Measurements from ENCODE around the gene ANGPTL2. TPM values are rescaled to one million over a fixed set of nuclear protein-coding genes. Genes with fewer than 3 reads are reported as not detected.

Gene ANGPTL2
- total RNA-seq, 2 experiments from 2014 or later, result not detected

- Mint-ChIP-seq H3K36me3 (ENCODE audit: low read depth) (peaks cover 2% of the 10 kb centered on the region), H3K4me3 (no peak overlapping the region), H3K27me3 (no peaks in the 10 kb centered on the region), H3K9me3 (no peaks in the 10 kb centered on the region), H3K4me1 (ENCODE audit: low read depth) (peaks cover 2% of the 10 kb centered on the region), H3K27ac (no peak overlapping the region)
- CTCF ChIA-PET, result no interaction called here
- POLR2A ChIA-PET, result interaction anchor here (1.3 kb wide), 1 partner anchor 10 kb away, joined by 3 read pairs; no protein-coding TSS in a partner anchor
- ATAC-seq, result no peak
- intact Hi-C loops (cut with micrococcal nuclease), result no loop called here
- TF ChIP-seq CTCF (IDR thresholded peaks at IDR 0.05), result no peak
- DNase-seq, result no peak
Measured at GRCh38 chr9:127058645-127059021, 63.8 kb downstream of the ANGPTL2 start.

GRCh38 chr9:127058011-127058644 is 64.3 kb downstream of the ANGPTL2 start:
- H3K9me3 Mint-ChIP-seq, result no peaks in the 10 kb centered on the region
- ATAC-seq (no peak), DNase-seq (no peak)
- no peaks in the 10 kb centered on the region for H3K27me3 Mint-ChIP-seq
- H3K27ac Mint-ChIP-seq, result no peak overlapping the region
- ChIA-PET POLR2A (interaction anchor here (0.8 to 1.3 kb wide), 2 partner anchors 9 to 25 kb away, joined by 3 read pairs; no protein-coding TSS in a partner anchor), CTCF (no interaction called here)
- H3K4me3 Mint-ChIP-seq, result no peak overlapping the region
- H3K4me1 Mint-ChIP-seq (ENCODE audit: low read depth), result peaks cover 2% of the 10 kb centered on the region
- H3K36me3 Mint-ChIP-seq (ENCODE audit: low read depth), result peaks cover 3% of the 10 kb centered on the region
- intact Hi-C loops (cut with micrococcal nuclease), result no loop called here
- TF ChIP-seq CTCF (IDR thresholded peaks at IDR 0.05), result no peak

GRCh38 chr9:127056446-127056845 is 66.0 kb downstream of the ANGPTL2 start:
- Mint-ChIP-seq H3K4me1 (ENCODE audit: low read depth) (peaks cover 2% of the 10 kb centered on the region), H3K4me3 (no peak overlapping the region), H3K27ac (no peak overlapping the region), H3K36me3 (ENCODE audit: low read depth) (peaks cover 3% of the 10 kb centered on the region), H3K9me3 (no peaks in the 10 kb centered on the region), H3K27me3 (no peaks in the 10 kb centered on the region)
- intact Hi-C loops (cut with micrococcal nuclease), result no loop called here
- ChIA-PET CTCF (no interaction called here), POLR2A (no interaction called here)
- TF ChIP-seq CTCF (IDR thresholded peaks at IDR 0.05), result no peak
- ATAC-seq (no peak), DNase-seq (no peak)

GRCh38 chr9:127055745-127056402 is 66.6 kb downstream of the ANGPTL2 start:
- no peak for TF ChIP-seq CTCF (IDR thresholded peaks at IDR 0.05)
- DNase-seq (no peak), ATAC-seq (no peak)
- H3K4me3 Mint-ChIP-seq, result no peak overlapping the region
- H3K27me3 Mint-ChIP-seq, result no peaks in the 10 kb centered on the region
- H3K9me3 Mint-ChIP-seq, result no peaks in the 10 kb centered on the region
- H3K36me3 Mint-ChIP-seq (ENCODE audit: low read depth), result peaks cover 3% of the 10 kb centered on the region
- H3K4me1 Mint-ChIP-seq (ENCODE audit: low read depth), result peaks cover 2% of the 10 kb centered on the region
- intact Hi-C loops (cut with micrococcal nuclease), result no loop called here
- POLR2A ChIA-PET, result interaction anchor here (0.6 kb wide), 1 partner anchor 16 kb away, joined by 3 read pairs; no protein-coding TSS in a partner anchor
- H3K27ac Mint-ChIP-seq, result no peak overlapping the region
- CTCF ChIA-PET, result no interaction called here

- no peak overlapping the region for H3K27ac Mint-ChIP-seq
- no peaks in the 10 kb centered on the region for H3K27me3 Mint-ChIP-seq
- H3K4me3 Mint-ChIP-seq, result no peak overlapping the region
- ChIA-PET CTCF (no interaction called here), POLR2A (no interaction called here)
- no peak for DNase-seq
- ATAC-seq, result no peak
- intact Hi-C loops (cut with micrococcal nuclease), result no loop called here
- H3K36me3 Mint-ChIP-seq (ENCODE audit: low read depth), result peaks cover 3% of the 10 kb centered on the region
- H3K9me3 Mint-ChIP-seq, result no peaks in the 10 kb centered on the region
- TF ChIP-seq CTCF (IDR thresholded peaks at IDR 0.05), result no peak
- peaks cover 7% of the 10 kb centered on the region for H3K4me1 Mint-ChIP-seq (ENCODE audit: low read depth)
Measured at GRCh38 chr9:127053960-127054359, 68.5 kb downstream of the ANGPTL2 start.
